Astrocyte of the spinal cord (primary cell): ENCODE data around the gene NGB.
"Not testable (repeated sequence)": the region's sequence is repeated elsewhere in the genome, so short reads cannot be mapped to it uniquely, and the experiment has no call there.

Experiments
- DNase-seq: peaks from one replicate; pipeline ENCODE4 v3.0.0; 2011; ENCODE audit warnings: low read depth, low spot score
- H3K4me3 ChIP-seq: 2 replicates; pipeline ENCODE4 v1.5.1; 2011; ENCODE audit warnings: low read depth, mild to moderate bottlenecking, low read length, moderate library complexity
- in situ Hi-C: cut with HindIII; loops from 2 replicates; pipeline ENCODE4 v1.10.0; 2017; ENCODE audit warnings: low sequenced_read_pairs
- TF ChIP-seq, protein P1 (sequence below): IDR thresholded peaks from 2 replicates; pipeline ENCODE4 v1.5.1; 2012; ENCODE audit warnings: low read depth, mild to moderate bottlenecking, low read length, inconsistent platforms

Gene NGB, protein sequence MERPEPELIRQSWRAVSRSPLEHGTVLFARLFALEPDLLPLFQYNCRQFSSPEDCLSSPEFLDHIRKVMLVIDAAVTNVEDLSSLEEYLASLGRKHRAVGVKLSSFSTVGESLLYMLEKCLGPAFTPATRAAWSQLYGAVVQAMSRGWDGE

DNA sequence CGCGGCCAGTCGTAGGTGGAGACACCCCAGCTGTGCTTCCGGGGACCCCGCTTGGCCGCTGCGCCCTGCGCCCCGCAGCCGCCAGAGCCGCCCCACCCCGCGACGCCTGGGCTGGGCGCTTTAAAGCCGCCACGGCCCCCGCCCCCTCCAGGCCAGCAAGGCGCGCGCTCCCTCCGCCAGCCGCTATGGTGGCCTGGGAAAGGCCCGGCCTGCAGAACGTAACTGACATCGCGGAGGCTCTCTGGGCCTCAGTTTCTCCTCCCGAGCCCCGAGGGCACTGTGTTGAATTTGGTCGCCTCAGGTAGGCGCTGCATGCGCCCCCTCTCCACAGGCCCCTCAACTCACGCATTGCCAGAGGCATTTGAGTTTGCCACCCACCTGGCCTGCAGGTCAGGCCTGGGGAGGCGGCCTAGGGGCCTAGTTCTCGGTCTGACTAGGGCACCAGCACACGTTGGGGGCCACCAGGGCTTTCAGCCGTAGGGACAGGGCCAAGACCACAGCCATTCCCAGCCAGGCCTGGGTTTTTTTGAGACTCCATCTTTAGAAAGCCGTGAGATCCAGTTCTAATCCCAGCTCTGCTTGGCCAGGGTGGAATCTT is at the start of gene NGB:
Gene NGB, minus strand, starts transcription at position 94 of the 598 bp plus-strand sequence. CDS start 269 bp downstream, outside the sequence.
- TF ChIP-seq, protein P1, sequence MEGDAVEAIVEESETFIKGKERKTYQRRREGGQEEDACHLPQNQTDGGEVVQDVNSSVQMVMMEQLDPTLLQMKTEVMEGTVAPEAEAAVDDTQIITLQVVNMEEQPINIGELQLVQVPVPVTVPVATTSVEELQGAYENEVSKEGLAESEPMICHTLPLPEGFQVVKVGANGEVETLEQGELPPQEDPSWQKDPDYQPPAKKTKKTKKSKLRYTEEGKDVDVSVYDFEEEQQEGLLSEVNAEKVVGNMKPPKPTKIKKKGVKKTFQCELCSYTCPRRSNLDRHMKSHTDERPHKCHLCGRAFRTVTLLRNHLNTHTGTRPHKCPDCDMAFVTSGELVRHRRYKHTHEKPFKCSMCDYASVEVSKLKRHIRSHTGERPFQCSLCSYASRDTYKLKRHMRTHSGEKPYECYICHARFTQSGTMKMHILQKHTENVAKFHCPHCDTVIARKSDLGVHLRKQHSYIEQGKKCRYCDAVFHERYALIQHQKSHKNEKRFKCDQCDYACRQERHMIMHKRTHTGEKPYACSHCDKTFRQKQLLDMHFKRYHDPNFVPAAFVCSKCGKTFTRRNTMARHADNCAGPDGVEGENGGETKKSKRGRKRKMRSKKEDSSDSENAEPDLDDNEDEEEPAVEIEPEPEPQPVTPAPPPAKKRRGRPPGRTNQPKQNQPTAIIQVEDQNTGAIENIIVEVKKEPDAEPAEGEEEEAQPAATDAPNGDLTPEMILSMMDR = no peak
- H3K4me3 ChIP-seq = no peak within 1 kb of the TSS
- DNase-seq = no peak

DNA sequence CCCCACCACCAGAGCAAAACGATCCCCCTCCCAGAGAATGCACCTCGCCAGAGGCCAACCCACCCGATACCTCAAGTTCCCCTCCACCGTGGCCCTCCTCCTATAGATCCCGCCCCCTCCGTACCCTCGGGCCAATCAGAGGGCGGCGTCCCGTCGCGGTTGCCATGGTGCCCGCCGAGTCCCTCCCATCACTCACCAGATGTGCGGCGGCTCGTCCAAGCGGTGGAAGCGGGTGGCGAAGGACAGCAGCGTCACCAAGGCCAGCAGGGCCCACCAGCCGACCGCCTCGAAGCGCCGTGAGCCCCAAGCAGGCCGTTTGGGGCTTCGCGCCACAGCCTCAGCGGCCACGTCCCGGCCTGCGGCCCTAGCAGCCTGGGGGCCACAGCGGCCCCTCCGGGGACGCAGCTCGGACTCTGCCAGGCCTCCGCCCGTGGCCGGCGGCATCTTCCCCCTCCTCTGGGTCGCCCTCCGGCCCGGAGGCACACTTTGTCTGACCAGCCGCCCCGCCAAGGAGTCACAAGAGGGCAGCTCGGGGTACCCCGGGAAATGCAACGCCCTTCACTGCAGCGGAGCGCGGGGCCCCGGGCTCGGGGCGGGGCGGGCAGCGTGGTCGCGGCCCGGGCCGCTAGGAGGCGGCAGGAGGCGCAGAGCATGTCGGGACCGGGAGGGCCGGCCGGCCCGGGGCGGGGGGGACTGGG is 49.4 kb upstream of the NGB start, which contains the start of gene POMT2:
Gene POMT2, minus strand, starts transcription at position 646 of the 698 bp plus-strand sequence. Its CDS starts 202 bp downstream, at position 444.
- peak within 1 kb of the TSS; percentile 81 for H3K4me3 ChIP-seq
- TF ChIP-seq, protein P1 = peak; percentile 24
- peak; percentile 88 for DNase-seq
- in situ Hi-C loops = no loop called here

More for the DNA sequence above, at the start of gene NGB:
- in situ Hi-C loops = no loop called here

DNA sequence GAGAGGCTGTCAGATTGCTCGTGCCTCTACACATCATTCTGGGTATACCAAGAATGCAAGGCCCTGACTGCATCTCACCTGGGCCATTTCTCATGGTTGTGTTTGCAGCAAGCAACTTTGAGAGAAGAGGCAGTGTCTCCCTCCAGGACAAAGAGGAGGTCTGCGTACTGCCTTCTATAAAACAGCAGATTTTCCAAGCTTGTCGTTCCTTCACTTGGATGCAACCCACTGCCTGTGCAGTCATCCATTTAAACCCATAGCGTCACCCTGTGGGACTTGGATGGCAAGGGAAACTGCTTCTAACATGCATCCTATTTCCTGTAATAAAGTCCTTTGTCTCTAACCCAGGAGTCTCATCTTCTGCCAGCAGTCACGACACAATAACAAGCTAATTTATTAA is 48.4 kb upstream of the NGB start:
- H3K4me3 ChIP-seq = no peak overlapping the region
- in situ Hi-C loops = no loop called here
- TF ChIP-seq, protein P1 = no peak
- no peak for DNase-seq

DNA sequence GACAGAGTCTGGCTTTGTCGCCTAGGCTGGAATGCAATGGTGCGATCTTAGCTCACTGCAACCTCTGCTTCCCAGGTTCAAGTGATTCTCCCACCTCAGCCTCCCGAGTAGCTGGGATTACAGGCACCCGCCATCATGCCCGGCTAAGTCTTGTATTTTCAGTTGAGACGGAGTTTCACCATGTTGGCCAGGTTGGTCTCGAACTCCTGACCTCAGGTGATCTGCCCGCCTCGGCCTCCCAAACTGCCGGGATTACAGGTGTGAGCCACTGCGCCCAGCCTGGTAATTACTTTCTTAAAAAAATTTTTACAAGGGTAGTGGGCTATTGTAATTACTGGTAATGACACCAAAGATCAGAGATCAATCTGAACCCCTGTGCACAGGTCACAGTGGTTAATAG is 47.8 kb upstream of the NGB start:
- H3K4me3 ChIP-seq, in situ Hi-C loops, DNase-seq: not testable (repeated sequence)

DNA sequence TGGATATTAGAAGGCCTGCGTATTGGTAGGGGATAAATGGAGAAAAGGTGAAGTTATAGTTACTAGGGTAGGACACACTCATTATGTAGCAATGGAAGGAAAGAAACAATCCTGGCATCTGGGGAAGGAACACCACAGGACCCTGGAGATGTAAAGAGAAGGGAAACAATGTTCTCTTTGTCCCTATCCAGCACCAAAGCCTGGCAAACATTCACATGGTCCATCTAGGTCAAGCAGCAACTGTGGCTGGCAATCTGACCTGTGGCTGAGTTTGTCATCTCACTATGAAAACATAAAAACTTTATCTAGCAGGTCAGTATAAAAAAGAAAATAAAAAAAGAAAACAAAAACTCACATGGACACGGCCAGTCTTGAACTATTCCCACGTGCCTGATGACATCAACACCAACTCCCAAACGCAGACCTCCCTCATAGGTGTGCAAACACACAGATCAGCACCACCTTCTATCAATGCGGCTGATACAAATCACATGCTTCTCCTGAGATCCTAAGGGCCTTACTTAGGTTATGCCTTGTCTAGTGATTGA is 47.1 kb upstream of the NGB start:
- in situ Hi-C loops = no loop called here
- TF ChIP-seq, protein P1 = no peak
- DNase-seq = no peak
- H3K4me3 ChIP-seq = no peak overlapping the region

DNA sequence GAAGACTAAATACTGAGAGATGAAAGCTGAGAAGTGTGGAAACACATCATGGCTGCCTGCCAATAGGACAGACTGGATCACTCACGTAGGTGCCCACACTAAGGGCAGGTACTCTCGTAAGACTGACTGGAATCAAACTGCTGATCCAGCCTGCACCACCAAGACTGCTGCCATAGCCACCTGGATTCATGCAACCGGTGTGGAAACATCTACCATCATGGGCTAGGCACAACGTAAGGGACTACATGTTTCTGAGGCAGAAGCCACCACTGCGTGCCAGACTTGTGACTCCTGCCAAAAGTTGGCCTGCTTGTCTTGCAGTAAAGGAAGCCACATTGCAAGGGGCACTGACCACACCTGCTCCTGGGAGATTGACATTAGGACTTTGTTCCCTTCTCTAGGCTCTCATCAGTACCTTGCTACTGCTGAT is 45.9 kb upstream of the NGB start:
- no peak for DNase-seq
- in situ Hi-C loops = no loop called here

More for the DNA sequence above, 45.9 kb upstream of the NGB start:
- H3K4me3 ChIP-seq = no peak overlapping the region
- TF ChIP-seq, protein P1 = no peak
